Jurkat, Clone E6-1 (cell line): ENCODE measurements around the gene PCF11. TPM values are rescaled to one million over a fixed set of nuclear protein-coding genes. Genes with fewer than 3 reads are reported as not detected.
"Not testable (repeated sequence)": the region's sequence is repeated elsewhere in the genome, so short reads cannot be mapped to it uniquely, and the experiment has no call there.

ENCODE experiments used
- DNase-seq: peaks from one replicate; pipeline ENCODE4 v3.0.0-alpha.2; 2011; ENCODE audit warnings: low read depth, low spot score
- H3K4me3 ChIP-seq: 2 replicates; pipeline ENCODE4 v1.5.1; 2011; ENCODE audit warnings: mild to moderate bottlenecking, low read length, control low read depth, moderate library complexity
- polyA plus RNA-seq: library from polyadenylated mRNA; unstranded; fragments of >200 nt; gene quantifications from one replicate; pipeline ENCODE4 v1.2.1, GENCODE V29; 2012; ENCODE audit warnings: missing spikeins; ENCODE audit not compliant: insufficient read length, insufficient read depth

The PCF11 gene, protein sequence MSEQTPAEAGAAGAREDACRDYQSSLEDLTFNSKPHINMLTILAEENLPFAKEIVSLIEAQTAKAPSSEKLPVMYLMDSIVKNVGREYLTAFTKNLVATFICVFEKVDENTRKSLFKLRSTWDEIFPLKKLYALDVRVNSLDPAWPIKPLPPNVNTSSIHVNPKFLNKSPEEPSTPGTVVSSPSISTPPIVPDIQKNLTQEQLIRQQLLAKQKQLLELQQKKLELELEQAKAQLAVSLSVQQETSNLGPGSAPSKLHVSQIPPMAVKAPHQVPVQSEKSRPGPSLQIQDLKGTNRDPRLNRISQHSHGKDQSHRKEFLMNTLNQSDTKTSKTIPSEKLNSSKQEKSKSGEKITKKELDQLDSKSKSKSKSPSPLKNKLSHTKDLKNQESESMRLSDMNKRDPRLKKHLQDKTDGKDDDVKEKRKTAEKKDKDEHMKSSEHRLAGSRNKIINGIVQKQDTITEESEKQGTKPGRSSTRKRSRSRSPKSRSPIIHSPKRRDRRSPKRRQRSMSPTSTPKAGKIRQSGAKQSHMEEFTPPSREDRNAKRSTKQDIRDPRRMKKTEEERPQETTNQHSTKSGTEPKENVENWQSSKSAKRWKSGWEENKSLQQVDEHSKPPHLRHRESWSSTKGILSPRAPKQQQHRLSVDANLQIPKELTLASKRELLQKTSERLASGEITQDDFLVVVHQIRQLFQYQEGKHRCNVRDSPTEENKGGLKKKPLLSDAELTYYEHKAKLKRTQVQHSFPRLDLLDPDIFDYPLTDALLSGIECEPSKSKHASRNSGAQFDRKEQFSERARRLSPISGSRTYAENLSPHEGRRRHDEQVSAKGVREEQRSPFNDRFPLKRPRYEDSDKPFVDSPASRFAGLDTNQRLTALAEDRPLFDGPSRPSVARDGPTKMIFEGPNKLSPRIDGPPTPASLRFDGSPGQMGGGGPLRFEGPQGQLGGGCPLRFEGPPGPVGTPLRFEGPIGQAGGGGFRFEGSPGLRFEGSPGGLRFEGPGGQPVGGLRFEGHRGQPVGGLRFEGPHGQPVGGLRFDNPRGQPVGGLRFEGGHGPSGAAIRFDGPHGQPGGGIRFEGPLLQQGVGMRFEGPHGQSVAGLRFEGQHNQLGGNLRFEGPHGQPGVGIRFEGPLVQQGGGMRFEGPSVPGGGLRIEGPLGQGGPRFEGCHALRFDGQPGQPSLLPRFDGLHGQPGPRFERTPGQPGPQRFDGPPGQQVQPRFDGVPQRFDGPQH (N-terminal part only)
- 39.2 TPM for polyA plus RNA-seq

DNA sequence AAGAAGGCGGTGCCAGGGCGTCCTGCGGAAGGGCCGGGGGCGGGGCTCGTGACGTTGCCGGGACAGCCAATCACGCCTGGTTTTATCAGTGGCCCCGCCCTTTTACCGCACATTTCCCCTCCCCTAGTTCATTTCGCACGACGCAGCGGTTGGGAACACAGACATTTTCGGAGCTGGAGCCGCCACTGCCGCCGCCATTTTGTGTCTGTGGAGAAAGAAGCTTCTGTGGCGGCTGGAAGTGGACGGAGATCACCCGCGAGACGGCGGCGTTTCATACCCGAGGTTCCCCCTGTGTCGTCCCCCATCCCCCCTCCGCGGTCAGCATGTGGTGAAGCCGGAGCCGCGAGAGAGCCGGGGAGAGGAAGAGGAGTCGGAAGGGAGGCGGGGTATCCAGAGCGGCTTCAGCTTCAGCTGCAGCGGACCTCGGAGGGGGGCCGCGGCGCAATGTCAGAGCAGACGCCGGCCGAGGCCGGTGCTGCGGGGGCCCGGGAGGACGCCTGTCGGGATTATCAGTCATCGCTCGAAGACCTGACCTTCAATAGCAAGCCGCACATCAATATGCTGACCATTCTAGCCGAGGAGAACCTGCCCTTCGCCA lies at the start of gene PCF11:
TSS of gene PCF11 (plus strand) at position 136 of the 598 bp plus-strand sequence. CDS start at position 445, 309 bp downstream.
- no peak for DNase-seq
- H3K4me3 ChIP-seq = peak within 1 kb of the TSS; percentile 99

DNA sequence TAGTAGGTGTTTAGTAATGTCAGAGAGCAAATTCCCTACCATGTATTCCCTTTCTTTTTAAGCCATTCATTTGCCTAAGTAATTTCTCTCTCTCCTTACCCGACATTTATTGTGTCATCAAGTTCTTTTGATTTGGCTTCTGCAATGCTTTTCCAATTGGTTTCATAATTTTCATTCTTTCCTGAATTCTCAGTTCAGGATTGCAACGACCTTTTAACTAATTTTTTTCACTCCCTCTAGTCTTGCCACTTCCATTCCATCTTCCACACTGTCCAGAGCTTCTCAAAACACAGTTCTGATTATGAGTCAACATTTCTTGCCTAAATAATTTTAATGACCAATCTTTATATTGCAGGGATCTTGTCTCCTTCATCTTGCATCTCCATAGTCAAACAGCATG lies 44.0 kb upstream of the PCF11 start:
- DNase-seq = no peak
- H3K4me3 ChIP-seq = no peak overlapping the region

DNA sequence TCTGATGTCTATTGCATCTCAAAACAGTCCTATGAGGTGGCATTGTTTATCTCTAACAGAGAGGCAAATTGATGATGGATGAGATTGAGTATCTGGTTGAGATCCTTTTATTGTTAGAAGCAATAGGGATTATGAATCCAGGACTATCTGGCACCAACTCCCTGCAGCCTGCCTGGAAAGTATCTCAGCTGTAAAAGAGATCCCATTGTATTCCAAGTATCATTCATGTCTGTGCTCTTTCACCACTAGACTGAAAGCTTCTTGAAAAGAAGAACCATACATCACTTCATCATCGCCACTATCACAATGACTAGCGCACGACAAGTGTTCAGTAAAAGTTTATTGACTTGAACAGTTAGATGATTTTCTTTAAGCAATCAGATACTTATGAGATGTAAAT lies 41.9 kb upstream of the PCF11 start:
- no peak for DNase-seq
- H3K4me3 ChIP-seq = no peak overlapping the region

DNA sequence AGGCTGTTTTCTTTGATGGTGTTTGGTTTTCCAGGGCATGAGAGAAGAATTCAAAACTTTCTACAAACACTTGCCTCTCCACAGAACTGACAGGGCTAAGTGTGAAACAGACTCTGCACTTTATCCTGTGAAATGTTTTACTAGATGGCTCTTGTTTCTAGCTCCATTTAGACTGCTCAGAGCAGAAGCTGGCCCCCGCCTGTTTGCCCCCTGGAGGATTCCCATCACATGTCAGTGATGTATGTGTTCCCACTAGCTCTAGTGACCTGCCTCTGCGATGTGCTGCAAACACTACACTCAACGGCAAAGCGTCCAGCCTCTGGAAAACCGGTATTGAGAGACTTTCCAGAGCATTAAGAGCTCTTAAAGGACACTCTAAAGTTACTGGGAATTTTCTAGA lies 41.4 kb upstream of the PCF11 start:
- no peak overlapping the region for H3K4me3 ChIP-seq

DNA sequence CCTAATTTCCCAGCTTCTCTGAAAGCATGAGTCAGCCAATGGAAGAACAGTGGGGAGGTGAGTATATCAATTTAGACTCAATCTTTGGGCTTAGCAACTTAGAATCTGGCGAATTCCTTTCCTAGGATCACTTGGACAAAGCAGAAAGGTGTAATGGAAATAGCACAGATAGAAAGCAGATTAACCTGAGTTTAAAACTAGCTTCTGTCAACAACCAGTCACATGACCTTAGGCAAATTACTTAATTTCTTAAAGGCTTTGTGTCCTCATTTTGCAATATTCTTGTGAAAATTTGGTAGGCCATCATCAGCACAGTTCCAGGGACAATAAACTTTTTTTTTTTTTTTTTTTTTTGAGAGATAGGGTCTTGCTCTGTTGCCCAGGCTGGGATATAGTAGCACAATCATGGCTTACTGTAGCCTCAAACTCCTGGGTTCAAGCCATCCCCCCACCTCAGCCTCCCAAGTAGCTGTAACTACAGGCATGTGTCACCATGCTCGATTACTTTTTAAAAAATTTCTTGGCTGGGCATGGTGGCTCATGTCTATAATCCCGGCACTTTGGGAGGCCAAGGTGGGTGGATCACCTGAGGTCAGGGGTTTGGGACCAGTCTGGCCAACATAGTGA lies 40.8 kb upstream of the PCF11 start:
- H3K4me3 ChIP-seq = no peak overlapping the region
- no peak for DNase-seq

More for the DNA sequence above, 41.4 kb upstream of the PCF11 start:
- no peak for DNase-seq

DNA sequence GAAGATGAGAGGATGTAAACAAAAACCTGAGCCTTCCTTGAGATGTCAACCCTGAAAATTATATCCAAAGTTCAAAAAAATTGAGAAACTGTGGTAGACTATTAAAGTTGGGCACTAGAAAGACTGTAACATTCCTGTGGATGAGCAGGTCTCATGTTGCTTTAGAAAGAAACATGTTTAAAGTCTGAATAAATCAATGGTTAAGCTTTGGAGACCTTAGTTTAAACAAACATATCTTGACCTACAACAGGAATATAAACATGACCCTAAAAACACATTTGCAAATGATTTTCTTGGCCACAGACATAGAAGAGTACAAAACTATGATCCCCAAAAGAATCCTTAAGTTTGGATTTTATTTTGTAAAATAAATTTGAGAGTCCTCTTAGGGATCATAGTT lies 38.1 kb upstream of the PCF11 start:
- H3K4me3 ChIP-seq = no peak overlapping the region
- no peak for DNase-seq

DNA sequence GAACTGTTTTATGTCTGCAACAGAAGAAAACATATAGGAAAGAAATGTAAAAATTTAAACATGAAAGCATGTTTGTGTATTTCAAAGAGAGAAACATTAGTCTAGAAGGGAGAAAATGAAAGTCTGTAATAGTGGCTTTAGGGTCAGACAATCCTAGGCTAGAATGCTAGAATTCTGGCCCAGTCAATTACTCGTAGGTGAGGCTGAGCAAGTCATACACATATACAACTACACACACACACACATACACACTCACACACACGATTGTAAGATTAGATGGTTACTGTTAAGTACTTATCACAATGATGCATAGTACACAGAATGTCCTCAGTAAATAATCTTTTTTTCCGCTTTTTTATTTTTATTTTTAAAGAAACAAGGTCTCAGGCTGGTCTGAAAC lies 37.7 kb upstream of the PCF11 start:
- no peak for DNase-seq

DNA sequence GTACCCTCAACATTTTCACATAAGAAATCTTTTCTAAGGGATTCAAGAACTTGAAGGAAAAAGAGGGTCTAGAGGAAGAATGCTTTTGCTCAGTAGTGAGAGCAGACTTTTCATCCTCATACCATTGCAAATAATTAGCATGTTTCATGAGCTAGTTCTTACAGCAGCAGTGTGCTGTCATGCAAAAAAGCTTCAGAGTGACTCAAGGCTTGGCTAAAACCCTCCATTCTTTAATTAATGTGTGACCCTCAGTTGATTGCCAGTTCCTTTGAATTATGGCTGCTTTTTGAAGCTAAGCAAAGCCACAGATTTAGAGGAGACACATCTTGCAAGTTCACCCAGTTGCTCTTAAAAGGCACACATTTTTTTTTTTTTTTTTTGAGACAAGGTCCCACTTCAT lies 36.6 kb upstream of the PCF11 start:
- no peak overlapping the region for H3K4me3 ChIP-seq
- no peak for DNase-seq

More for the DNA sequence above, 37.7 kb upstream of the PCF11 start:
- no peak overlapping the region for H3K4me3 ChIP-seq

DNA sequence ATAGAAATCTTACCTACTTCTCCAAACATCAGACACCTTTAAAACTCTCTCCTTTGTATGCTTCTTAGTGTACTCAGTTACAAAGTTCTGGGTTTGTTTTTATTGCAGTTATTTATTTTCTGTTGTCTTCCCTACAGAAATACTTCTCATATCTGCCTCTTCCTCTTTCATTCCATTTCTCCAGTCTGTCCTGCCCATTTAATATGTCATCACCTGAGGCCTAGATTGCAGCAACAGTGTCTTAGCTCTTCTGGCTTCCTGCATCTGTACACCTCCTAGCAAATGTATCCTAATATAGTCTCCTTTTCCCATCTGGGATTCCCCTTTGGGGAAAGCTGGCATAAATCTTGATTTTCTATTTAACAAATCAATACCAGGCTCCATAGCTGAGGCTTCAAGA lies 34.9 kb upstream of the PCF11 start:
- DNase-seq = no peak
- no peak overlapping the region for H3K4me3 ChIP-seq

DNA sequence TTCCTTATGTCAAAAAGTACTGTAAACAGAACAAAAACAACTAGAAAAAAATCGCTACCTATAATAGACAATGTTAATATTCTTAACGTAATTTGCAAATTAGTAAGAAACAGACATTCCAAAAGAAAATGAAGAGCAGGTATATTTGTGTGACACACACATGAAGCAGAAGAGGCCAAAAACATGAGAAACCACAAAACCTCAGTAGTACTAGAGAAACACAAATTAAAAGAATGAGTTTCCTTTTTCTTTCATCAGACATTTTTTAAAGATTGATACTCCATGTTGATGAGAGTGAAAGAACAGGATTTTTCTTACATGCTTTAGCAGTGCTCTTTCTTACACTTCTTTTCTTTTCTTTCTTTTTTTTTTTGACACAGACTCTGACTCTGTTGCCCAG lies 34.2 kb upstream of the PCF11 start:
- no peak for DNase-seq

DNA sequence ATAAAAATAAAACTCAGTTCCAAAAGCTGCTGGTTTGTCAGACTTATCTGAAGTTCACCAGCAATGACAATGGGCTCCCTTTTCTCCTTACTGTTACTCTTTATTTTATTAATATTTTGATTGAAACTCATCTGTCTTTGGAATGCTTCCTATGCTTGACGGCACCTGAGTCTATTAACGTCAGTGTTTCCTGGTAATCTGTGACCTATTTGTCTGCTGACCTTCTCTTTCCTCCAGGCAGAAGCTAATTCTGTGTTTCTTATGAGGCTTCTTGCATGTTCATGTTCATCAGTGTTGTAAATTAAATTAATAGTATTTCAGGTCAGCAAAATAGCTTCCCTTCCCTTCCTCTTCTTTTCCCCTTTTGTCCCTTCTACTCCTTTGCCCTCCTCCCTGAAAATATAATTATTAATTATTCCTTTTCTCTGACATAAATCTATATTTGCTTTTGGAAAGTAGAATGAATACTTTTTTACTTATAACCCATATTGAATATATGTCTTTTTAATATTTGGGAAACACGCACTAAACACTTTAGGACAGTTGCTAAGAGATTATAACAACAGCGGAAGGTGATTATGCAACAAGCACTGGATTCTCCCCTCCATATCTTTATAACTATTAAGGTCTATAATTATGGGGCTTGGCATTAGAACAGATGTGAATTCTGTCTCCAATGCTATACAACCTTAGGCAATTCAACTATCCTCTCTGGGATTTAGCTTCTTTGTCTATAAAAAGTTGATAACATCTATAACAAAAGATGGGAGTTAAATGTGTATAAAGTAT lies 32.1 kb upstream of the PCF11 start:
- DNase-seq = no peak

More for the DNA sequence above, 34.2 kb upstream of the PCF11 start:
- no peak overlapping the region for H3K4me3 ChIP-seq

DNA sequence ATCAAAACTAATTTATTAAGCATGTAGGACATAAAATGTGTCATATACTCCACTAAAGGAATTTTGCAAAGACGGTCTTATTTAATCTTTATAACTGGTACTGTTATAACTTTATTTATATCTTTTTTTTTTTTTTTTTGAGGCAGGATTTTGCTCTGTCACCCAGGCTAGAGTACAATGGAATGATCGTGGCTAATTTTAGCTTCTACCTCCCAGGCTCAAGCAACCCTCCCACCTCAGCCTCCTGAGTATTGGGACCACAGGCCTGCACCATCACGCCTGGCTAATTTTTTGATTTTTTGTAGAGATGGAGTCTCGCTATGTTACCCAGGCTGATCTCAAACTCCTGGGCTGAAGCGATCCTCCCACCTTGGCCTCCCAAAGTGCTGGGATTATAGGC lies 31.4 kb upstream of the PCF11 start:
- no peak overlapping the region for H3K4me3 ChIP-seq
- DNase-seq = no peak

More for the DNA sequence above, 32.1 kb upstream of the PCF11 start:
- H3K4me3 ChIP-seq = no peak overlapping the region

DNA sequence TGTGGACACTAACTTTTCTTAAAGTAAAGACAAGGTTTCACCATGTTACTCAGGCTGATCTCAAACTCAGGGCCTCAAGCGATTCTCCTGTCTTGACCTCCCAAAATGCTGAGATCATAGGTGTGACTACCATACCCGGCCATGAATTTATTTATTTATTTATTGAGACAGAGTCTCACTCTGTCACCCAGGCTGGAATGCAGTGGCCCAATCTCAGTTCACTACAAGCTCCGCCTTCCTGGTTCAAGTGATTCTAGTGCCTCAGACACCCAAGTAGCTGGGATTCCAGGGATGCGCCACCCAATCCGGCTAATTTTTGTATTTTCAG lies 29.7 kb upstream of the PCF11 start:
- no peak for DNase-seq
- H3K4me3 ChIP-seq = no peak overlapping the region

DNA sequence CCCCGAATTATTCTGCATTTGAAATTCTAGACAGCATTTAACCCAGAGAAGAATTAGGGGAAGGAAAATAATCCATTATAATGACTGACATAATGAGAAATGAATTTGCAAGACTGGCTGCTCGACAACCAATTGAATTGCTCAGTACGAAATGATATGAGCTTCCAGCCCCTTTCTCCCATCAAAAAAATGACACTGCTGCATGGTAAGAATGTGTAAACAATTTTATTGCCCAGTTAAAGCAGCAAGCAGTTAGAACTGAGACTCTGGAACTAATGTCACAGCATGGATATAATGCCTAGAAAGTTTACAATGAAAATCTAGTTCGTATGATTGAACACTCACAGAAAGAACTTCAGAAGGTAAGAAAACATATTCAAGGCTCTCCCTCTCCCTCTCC lies 24.7 kb upstream of the PCF11 start:
- no peak overlapping the region for H3K4me3 ChIP-seq
- no peak for DNase-seq

DNA sequence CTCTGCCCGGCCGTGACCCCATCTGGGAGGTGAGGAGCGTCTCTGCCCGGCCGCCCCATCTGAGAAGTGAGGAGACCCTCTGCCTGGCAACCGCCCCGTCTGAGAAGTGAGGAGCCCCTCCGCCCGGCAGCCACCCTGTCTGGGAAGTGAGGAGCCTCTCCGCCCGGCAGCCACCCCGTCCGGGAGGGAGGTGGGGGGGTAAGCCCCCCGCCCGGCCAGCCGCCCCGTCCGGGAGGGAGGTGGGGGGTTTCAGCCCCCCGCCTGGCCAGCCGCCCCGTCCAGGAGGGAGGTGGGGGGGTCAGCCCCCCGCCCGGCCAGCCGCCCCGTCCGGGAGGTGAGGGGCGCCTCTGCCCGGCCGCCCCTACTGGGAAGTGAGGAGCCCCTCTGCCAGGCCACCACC lies 23.7 kb upstream of the PCF11 start:
- not testable (repeated sequence) for H3K4me3 ChIP-seq

DNA sequence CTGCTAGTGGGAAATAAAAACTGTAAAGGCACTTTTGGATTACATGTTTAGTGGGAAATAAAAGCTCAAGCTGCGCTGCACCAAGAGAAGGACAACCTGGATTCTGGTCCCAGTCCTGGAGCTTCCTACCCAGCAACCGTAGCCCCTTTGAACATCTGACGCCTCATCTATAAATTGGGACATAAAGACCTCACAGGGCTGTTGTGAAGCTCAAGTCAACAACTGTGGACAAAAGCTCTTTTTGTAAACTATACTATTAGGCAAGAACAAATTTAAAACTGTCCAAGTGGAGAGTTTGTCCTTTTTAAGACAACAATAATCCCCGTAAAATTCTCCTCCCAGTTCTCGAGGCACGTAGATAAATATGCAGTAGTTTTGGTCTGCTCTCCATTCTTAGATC lies 17.6 kb upstream of the PCF11 start:
- no peak overlapping the region for H3K4me3 ChIP-seq
- DNase-seq = no peak

More for the DNA sequence above, 23.7 kb upstream of the PCF11 start:
- DNase-seq = not testable (repeated sequence)

DNA sequence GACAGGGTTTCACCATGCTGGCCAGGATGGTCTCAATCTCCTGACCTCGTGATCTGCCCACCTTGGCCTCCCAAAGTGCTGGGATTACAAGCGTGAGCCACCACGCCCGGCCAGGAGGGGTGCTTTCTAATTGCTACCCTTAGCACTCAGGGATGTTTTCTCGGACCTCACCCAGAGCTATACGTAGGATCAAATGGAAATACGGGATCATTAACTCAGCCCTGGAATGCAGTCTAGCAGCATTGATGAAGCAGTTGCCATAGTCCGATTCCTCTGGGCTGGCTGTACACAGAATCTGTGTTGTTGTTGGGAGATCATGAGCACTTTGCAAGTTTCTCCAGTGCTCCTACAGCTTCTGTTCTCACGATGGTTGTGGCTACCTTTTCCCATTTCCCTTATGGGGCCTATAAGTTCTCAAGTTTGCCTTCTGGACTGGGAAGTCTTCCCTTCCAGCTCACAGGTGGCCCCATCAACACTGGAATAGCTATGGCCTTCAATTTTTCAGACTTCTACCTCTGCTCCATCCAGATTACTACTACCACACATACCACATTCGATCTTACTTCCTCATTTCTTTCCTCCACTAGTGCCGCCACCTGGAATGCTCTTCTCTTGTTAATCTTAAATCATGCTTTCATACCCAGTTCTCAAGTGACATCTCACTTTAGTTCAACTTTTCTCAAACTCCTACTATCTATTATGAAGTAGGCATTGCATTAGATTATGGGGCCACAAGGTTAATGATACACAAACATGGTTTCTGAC lies 16.1 kb upstream of the PCF11 start:
- H3K4me3 ChIP-seq = no peak overlapping the region
- DNase-seq = no peak
